SU-DHL-6 (cell line): ENCODE results near the gene MAN2A2.

ENCODE experiments used
- EZH2phosphoT487 ChIP-seq: fragments of 200-600 bp; sonication (generic), shearing (Covaris generic); conservative IDR thresholded peaks from 2 replicates; pipeline ENCODE4 v1.6.1; 2018; ENCODE audit warnings: mild to moderate bottlenecking, antibody characterized with exemption, low read length, moderate library complexity, mixed read lengths
- TF ChIP-seq, protein P1 (sequence below): fragments of 200-600 bp; sonication (generic); IDR thresholded peaks from one replicate; pipeline ENCODE4 v1.5.1; 2017; ENCODE audit warnings: antibody characterized with exemption, mild to moderate bottlenecking, low read length, moderate library complexity; ENCODE audit not compliant: insufficient read depth, poor library complexity, severe bottlenecking

DNA sequence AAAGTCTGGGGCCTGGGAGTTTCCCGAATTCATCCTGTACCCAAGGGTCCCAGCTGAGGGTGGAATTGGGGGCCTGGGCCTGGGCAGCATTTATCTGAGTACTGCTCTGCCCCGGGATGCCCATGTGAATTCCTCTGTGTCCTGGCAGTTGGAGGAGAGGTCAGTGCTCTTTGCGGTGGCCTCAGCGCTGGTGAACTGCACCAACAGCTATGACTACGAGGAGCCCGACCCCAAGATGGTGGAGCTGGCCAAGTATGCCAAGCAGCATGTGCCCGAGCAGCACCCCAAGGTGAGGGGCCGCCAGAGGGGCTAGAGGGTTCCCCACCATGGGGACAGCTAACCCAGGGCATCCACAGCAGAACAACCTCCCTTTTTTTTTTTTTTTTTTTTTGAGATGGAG is 45.4 kb downstream of the MAN2A2 start:
- TF ChIP-seq, protein P1, sequence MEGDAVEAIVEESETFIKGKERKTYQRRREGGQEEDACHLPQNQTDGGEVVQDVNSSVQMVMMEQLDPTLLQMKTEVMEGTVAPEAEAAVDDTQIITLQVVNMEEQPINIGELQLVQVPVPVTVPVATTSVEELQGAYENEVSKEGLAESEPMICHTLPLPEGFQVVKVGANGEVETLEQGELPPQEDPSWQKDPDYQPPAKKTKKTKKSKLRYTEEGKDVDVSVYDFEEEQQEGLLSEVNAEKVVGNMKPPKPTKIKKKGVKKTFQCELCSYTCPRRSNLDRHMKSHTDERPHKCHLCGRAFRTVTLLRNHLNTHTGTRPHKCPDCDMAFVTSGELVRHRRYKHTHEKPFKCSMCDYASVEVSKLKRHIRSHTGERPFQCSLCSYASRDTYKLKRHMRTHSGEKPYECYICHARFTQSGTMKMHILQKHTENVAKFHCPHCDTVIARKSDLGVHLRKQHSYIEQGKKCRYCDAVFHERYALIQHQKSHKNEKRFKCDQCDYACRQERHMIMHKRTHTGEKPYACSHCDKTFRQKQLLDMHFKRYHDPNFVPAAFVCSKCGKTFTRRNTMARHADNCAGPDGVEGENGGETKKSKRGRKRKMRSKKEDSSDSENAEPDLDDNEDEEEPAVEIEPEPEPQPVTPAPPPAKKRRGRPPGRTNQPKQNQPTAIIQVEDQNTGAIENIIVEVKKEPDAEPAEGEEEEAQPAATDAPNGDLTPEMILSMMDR, result no peak
- no peak for TF ChIP-seq EZH2phosphoT487
